ENCODE data around the gene TRIP4. TPM values are rescaled to one million over a fixed set of nuclear protein-coding genes. Genes with fewer than 3 reads are reported as not detected.

TRIP4 gene
- total and polyA plus RNA-seq, 2 donors (not counting 3 experiments of a cell fraction or from before 2014, with no cell fraction given): 10.9 to 31.1 TPM

DNA sequence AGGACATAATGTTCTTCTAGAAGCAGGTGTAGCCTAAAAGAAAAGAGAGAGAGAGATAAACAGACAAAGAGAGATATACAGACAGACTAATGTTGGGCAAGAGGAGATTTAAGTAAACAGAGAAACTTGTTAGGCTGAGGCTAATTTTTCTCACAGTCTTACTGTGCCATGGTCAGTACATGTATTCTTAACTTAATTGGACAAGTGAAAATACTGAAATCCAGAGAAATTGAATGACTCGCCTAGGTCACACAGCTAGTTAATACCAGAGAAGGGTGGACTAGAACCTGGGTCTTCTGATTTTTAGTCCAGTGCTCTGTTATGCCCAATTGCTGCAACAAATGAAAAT, 66.0 kb downstream of the TRIP4 start:
- DNase-seq (ENCODE audit: low read depth, low spot score): no peak
- Histone ChIP-seq H4K20me1 (replicated peaks; ENCODE audit: control insufficient read depth, extremely low read depth, insufficient read depth, low read length) (no peaks in the 10 kb centered on the region), H3K9me3 (replicated peaks; ENCODE audit: control insufficient read depth, insufficient read depth, low read length) (no peaks in the 10 kb centered on the region), H2AFZ (ENCODE audit: low read depth, low read length) (no peak overlapping the region), H3K79me2 (ENCODE audit: control insufficient read depth, insufficient read depth, low read length) (no peaks in the 10 kb centered on the region), H3K9me1 (replicated peaks; ENCODE audit: control insufficient read depth, extremely low read depth, insufficient read depth, low read length) (no peaks in the 10 kb centered on the region), H3K4me3 (replicated peaks in 1 of 3; ENCODE audit: insufficient read depth in 1 of 3, low read depth in 1 of 3, low read length in 3 of 3) (no peak overlapping the region), H3K36me3 (ENCODE audit: control insufficient read depth in 2 of 2, extremely low read depth in 1 of 2, insufficient read depth in 2 of 2, low read length in 2 of 2) (peaks cover 0 to 3% of the 10 kb centered on the region in 2 experiments), H3K27me3 (ENCODE audit: control insufficient read depth in 2 of 2, insufficient read depth in 2 of 2, low read length in 2 of 2) (no peaks in the 10 kb centered on the region), H3K27ac (ENCODE audit: insufficient read depth, low read depth, low read length) (no peak overlapping the region), H3K4me1 (ENCODE audit: control insufficient read depth, extremely low read depth, insufficient read depth, low read length) (no peaks in the 10 kb centered on the region), H3K9ac (replicated peaks; ENCODE audit: extremely low read depth, insufficient read depth, low read length) (no peak overlapping the region), H3K4me2 (ENCODE audit: insufficient read depth, low read length) (no peak overlapping the region)
- intact Hi-C loops (cut with micrococcal nuclease): no loop called here
- BruUV-seq (replicated peaks): no TSS peak
- POLR2A ChIA-PET: no interaction called here
- CTCF ChIA-PET: no interaction called here
- dilution Hi-C loops (cut with MboI; ENCODE audit: extremely low pct_ligation_motif_present, low sequenced_read_pairs): no loop called here
- TF ChIP-seq POLR2AphosphoS5 (IDR thresholded peaks at IDR 0.05; ENCODE audit: insufficient read depth, low read depth, low read length) (no peak), MAX (IDR thresholded peaks at IDR 0.05; ENCODE audit: insufficient read depth, insufficient read length) (no peak), GATA2 (IDR thresholded peaks at IDR 0.05; ENCODE audit: insufficient read depth, insufficient read length, low read depth, low read length) (no peak)
- no peak for FAIRE-seq

- H3K27me3 ChIP-seq (ENCODE audit: control insufficient read depth in 2 of 2, insufficient read depth in 2 of 2, low read length in 2 of 2): no peaks in the 10 kb centered on the region
- H2AFZ ChIP-seq (ENCODE audit: low read depth, low read length): no peak overlapping the region
- H3K27ac ChIP-seq (ENCODE audit: insufficient read depth, low read depth, low read length): no peak overlapping the region
- POLR2A ChIA-PET: no interaction called here
- H3K36me3 ChIP-seq (ENCODE audit: control insufficient read depth in 2 of 2, extremely low read depth in 1 of 2, insufficient read depth in 2 of 2, low read length in 2 of 2): peaks cover 0 to 3% of the 10 kb centered on the region in 2 experiments
- CTCF ChIA-PET: no interaction called here
- H3K4me3 ChIP-seq (replicated peaks in 1 of 3; ENCODE audit: insufficient read depth in 1 of 3, low read depth in 1 of 3, low read length in 3 of 3): no peak overlapping the region
- FAIRE-seq: no peak
- H3K79me2 ChIP-seq (ENCODE audit: control insufficient read depth, insufficient read depth, low read length): no peaks in the 10 kb centered on the region
- dilution Hi-C loops (cut with MboI; ENCODE audit: extremely low pct_ligation_motif_present, low sequenced_read_pairs): no loop called here
- H3K4me1 ChIP-seq (ENCODE audit: control insufficient read depth, extremely low read depth, insufficient read depth, low read length): no peaks in the 10 kb centered on the region
- no peaks in the 10 kb centered on the region for H3K9me1 ChIP-seq (replicated peaks; ENCODE audit: control insufficient read depth, extremely low read depth, insufficient read depth, low read length)
- H3K9ac ChIP-seq (replicated peaks; ENCODE audit: extremely low read depth, insufficient read depth, low read length): no peak overlapping the region
- TF ChIP-seq MYC (IDR thresholded peaks at IDR 0.05; ENCODE audit: low read depth, low read length) (no peak), GATA2 (IDR thresholded peaks at IDR 0.05; ENCODE audit: insufficient read depth, insufficient read length, low read depth, low read length) (no peak), POLR2A (IDR thresholded peaks at IDR 0.05; ENCODE audit: low read depth, low read length) (no peak), CTCF (IDR thresholded peaks at IDR 0.05; ENCODE audit: extremely low read depth in 1 of 2, insufficient read depth in 1 of 2, low read depth in 1 of 2, low read length in 2 of 2) (no peak), JUN (IDR thresholded peaks at IDR 0.05; ENCODE audit: borderline replicate concordance, insufficient read depth, insufficient read length, low read depth) (no peak), FOS (IDR thresholded peaks at IDR 0.05; ENCODE audit: borderline replicate concordance, insufficient read depth, low read length) (no peak)
- no peaks in the 10 kb centered on the region for H4K20me1 ChIP-seq (replicated peaks; ENCODE audit: control insufficient read depth, extremely low read depth, insufficient read depth, low read length)
- DNase-seq (ENCODE audit: low read depth, low spot score): no peak
- no peaks in the 10 kb centered on the region for H3K9me3 ChIP-seq (replicated peaks; ENCODE audit: control insufficient read depth, insufficient read depth, low read length)
- no peak overlapping the region for H3K4me2 ChIP-seq (ENCODE audit: insufficient read depth, low read length)
- intact Hi-C loops (cut with micrococcal nuclease): no loop called here
- no TSS peak for BruUV-seq (replicated peaks)
These were observed 66.6 kb downstream of the TRIP4 start for GRCh38 chr15:64454282-64454681.

Measured in endothelial cell of umbilical vein (primary cell).